ENCODE results near the gene LOXL3.
"Not testable (repeated sequence)": the region's sequence is repeated elsewhere in the genome, so short reads cannot be mapped to it uniquely, and the experiment has no call there.

LOXL3 gene

DNA sequence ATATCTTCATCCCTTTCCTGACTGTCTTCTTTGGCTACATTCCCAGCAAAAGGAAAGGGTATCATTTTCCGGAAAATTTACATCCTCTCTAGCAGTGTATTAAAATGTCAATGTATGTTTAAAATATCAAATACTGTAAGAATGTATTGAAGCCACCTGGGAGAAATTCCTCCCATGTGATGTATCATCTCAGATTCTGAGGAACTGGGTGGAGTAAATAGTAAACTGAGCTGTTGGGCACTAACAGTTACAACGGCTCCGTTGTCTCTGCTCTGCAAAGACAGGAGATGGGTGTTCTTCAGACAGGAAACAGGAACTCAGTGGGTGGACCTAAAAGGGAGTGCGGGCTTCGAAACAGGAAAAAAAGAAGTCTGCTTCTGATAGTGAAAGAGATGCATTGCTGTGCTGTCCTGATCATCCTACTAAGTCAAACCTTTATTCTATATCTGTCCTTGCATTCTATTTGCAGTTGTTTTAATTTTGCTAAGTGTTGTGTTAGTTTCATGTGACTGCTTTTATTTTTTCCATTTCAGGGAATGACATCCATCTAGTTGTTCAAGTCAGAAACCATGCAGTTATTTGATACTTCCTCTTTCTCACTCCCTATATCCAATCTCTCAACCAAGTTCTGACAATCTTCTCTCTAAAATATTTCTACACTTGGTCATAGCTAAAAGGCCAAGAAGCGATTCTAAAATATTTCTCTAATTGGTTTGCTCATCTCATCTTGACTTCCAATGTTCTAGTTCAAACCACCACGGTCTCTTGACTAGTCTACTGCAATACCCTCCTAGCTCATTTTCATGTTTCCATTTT, 20.2 kb upstream of the LOXL3 start:
- no peak for DNase-seq

- DNase-seq: no peak
Measured at GRCh38 chr2:74572178-74572925, 18.6 kb upstream of the LOXL3 start.

GRCh38 chr2:74571058-74571457, 17.3 kb upstream of the LOXL3 start:
- DNase-seq: no peak

- DNase-seq: no peak
Measured at GRCh38 chr2:74569686-74570085, 15.9 kb upstream of the LOXL3 start.

DNA sequence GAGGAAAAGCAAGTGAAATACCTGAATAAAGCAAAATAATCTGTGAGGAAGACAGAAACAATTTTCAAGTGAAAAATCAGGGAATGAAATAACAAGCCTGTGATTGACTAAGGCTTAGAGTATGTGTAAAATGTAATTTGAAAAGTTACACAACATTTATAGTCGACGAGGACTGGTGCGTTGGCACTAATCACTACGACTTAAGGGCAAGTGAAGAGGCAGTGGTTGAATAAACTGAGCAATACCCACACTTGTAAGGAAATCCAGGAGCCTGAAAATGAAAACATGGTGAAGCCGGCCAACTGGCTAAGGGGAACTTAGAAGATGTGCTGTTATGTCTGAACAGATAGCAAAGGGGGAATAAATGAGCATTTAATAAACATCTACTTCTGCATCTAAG, 14.1 kb upstream of the LOXL3 start:
- no peak for DNase-seq

DNA sequence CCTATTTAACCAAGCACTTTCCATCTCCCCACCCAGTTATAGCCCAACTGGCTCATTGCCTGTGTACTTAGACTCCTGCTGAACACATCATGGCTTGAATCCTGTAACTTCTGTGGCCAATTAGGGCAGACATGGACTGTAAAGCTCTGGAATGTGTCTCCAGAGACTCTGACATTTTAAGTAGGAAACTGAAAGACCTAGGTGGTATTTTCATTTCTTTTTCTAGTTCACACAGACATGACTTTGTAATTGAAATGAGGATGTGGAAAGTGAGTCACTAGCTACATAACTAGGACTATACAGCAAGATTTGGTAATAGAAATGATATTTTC, 13.0 kb upstream of the LOXL3 start:
- DNase-seq: no peak

DNA sequence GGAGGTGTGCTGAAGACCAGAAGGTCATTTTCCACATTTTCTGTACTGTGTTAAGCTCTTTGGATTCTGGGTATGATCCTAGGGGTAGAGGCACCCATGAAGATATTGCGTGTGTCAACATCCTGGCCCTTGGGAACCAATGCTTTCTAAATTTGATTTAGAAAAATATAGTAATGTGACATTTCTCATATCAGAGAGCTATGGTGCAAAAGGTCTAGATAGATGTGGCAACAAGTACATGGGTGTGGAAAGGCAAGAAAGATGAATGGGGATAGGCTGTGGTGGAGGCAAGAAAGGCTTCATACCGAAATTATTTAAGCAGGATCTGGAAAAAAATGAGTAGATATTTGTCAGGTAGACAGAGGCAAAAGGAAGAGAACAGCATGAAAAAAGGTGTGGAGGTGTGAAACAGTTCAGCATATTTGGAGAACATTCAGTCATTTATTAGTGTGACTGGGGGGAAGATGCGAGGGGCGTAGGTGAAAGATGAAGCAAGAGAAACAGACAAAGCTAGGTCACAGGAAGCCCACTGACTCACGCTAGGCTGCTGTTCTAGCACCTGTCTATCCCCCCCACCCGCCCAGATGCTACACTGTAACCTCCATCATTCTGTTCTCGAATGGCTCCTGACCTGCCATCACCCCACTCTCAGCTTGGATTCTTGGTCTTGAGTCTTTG, 12.5 kb upstream of the LOXL3 start:
- DNase-seq: no peak

DNA sequence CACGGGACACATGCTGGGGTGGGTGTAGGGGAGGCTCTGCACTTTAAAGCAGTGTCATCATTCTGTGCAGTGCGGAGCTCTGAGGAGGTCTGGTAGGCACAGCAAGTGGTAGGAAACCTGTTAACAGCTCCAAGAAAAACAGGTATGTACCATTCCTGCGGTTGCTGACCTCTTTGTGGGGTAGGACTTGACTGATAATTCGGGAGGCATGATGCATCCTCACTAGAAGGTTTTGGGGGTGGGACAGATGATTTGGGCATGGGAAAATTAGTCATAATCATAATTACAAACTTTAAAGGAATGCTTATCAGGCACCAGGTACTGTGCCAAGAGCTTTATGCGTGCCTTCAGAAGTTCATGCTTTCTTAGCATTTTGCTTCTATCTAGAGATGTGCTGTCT, 10.5 kb upstream of the LOXL3 start:
- DNase-seq: no peak

DNA sequence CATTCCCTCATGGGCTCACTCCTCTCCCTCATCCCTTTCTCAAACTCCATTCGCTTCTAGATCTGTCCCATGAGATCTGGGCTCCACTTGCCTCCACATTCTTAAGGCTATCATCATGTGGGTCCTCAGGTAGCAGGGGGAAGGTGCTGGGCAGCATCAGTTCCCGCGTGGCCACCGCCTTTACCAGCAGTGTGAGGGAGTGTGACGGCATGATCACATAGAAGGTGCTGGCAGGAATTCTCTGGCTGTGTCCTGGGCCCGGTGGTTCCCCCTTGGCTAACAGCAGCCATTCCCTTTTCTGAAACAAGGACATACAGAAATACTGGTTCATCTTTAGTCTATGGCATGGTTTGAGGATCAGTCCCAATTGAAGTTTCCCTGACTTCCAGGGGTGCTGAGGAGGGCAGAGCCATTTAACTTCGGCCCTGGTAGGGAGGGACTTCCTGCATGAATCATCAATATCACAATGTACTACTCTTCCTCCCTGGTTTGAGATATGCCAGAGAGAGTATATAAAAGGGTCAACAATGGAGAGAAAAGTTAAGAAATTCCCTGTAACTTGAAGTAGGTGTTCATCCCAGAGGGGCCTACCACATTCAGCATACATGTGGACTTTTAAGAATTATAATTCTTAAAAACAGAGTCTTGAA, 8.5 kb upstream of the LOXL3 start:
- DNase-seq: no peak

DNA sequence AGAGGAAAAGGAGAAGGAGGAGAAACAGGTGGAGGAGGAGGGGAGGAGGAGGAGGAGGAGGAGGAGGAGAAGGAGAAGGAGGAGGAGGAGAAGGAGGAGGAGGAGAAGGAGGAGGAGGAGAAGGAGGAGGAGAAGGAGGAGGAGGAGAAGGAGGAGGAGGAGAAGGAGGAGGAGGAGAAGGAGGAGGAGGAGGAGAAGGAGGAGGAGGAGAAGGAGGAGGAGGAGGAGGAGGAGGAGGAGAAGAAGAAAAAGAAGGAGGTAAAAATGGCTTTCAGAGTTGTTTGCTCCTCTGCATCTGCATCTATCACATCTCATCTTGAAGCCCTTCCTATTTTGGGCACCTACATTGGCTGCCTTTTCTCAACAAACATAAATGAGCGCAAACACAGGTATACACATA, 7.3 kb upstream of the LOXL3 start:
- not testable (repeated sequence) for DNase-seq

- DNase-seq: no peak
Measured at GRCh38 chr2:74560591-74560990, 6.8 kb upstream of the LOXL3 start.

DNA sequence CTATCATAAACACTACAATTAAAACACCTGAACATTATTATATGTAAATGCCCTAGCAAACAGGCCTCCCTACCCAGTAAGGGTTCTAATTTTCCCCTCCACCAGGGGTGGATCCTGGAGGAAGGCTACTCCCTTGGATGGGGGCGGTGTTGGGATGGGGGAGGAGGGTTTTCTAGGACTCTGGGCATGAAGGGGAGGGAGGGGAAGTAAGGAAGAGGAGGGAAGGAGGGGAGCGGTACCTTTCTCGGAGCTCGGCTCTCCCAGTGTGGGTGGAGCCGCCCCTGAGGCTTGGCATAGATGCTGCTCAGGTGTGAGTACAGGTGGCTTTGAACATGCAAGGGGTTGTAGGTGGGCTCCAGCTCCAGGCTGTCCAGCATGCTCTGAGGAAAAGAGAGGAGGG, 6.2 kb upstream of the LOXL3 start:
- DNase-seq: no peak

GRCh38 chr2:74558284-74559230, 4.8 kb upstream of the LOXL3 start:
- no peak for DNase-seq

DNA sequence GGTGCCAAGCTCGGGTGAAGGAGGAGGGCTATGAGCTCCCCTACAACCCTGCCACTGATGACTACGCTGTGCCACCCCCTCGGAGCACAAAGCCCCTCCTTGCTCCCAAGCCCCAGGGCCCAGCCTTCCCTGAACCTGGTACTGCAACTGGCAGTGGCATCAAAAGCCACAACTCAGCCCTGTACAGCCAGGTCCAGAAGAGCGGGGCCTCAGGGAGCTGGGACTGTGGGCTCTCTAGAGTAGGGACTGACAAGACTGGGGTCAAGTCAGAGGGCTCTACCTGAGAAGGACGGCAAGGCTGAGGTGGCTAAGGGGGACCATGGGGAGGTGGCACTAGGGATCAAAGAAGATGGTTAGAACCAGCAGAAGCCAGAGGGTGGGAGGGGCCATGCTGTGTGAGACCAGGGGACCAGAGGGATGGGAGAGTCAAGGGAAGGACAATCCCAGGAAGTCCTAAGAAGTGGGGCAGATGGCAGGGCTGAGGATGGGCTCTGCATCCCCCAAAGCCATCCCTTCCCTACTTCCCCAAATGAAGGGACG, 3.2 kb upstream of the LOXL3 start:
- no peak for DNase-seq

DNA sequence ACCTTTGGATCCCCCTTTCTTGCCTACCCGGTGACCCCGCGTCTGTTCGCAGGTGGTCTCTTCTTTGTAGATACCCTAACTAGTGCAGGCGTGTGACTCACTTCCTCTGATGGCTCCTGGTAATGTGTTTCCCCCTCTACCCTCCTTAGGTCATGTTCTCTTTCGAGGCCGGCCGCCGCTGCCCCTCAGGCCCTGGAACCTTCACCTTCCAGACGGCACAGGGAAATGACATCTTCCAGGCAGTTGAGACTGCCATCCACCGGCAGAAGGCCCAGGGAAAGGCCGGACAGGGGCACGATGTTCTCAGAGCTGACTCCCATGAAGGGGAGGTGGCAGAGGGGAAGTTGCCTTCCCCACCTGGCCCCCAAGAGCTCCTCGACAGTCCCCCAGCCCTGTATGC, 2.4 kb upstream of the LOXL3 start:
- no peak for DNase-seq

GRCh38 chr2:74555610-74556103, 1.9 kb upstream of the LOXL3 start:
- no peak for DNase-seq

- no peak for DNase-seq
Measured at GRCh38 chr2:74554820-74555531, 1.2 kb upstream of the LOXL3 start.

GRCh38 chr2:74552914-74553811, 579 bp downstream of the LOXL3 start:
- DNase-seq: no peak

- DNase-seq: no peak
Measured at GRCh38 chr2:74551942-74552913, 1.5 kb downstream of the LOXL3 start.
